ENCODE results near the gene IL33. TPM values are rescaled to one million over a fixed set of nuclear protein-coding genes. Genes with fewer than 3 reads are reported as not detected.
A peak's percentile ranks its signal among the peaks of the same experiment; 100 is the strongest.

Gene IL33
- total and polyA plus RNA-seq, 2 donors, result 9.3 to 14.5 TPM

GRCh38 chr9:6243746-6244145 is 28.1 kb downstream of the IL33 start:
- Histone ChIP-seq H3K4me3 (ENCODE audit: low read length in 2 of 2) (no peak overlapping the region), H3K4me1 (ENCODE audit: control insufficient read depth in 2 of 2, insufficient read depth in 2 of 2, low read length in 2 of 2) (no peaks in the 10 kb centered on the region), H3K9me3 (ENCODE audit: control insufficient read depth in 2 of 2, insufficient read depth in 1 of 2, low read length in 1 of 2) (no peaks in the 10 kb centered on the region), H3K36me3 (ENCODE audit: control insufficient read depth in 2 of 2, insufficient read depth in 2 of 2, low read length in 1 of 2) (no peaks in the 10 kb centered on the region), H3K27me3 (ENCODE audit: control insufficient read depth in 2 of 2, insufficient read depth in 1 of 2, low read length in 1 of 2) (no peaks in the 10 kb centered on the region), H3K27ac (ENCODE audit: low read depth in 1 of 2, low read length in 1 of 2) (no peak overlapping the region)
- DNase-seq (ENCODE audit: low read depth in 6 of 9, low spot score in 9 of 9), result no peak

GRCh38 chr9:6247266-6247665 is 31.7 kb downstream of the IL33 start:
- no peaks in the 10 kb centered on the region for H3K4me1 ChIP-seq (ENCODE audit: control insufficient read depth in 2 of 2, insufficient read depth in 2 of 2, low read length in 2 of 2)
- H3K9me3 ChIP-seq (ENCODE audit: control insufficient read depth in 2 of 2, insufficient read depth in 1 of 2, low read length in 1 of 2), result no peaks in the 10 kb centered on the region
- H3K4me3 ChIP-seq (ENCODE audit: low read length in 2 of 2), result no peak overlapping the region
- H3K27me3 ChIP-seq (ENCODE audit: control insufficient read depth in 2 of 2, insufficient read depth in 1 of 2, low read length in 1 of 2), result no peaks in the 10 kb centered on the region
- no peaks in the 10 kb centered on the region for H3K36me3 ChIP-seq (ENCODE audit: control insufficient read depth in 2 of 2, insufficient read depth in 2 of 2, low read length in 1 of 2)
- H3K27ac ChIP-seq (ENCODE audit: low read depth in 1 of 2, low read length in 1 of 2), result no peak overlapping the region
- WGBS, result 76% methylated on average over 4 of the region's 4 CpGs
- DNase-seq (ENCODE audit: low read depth in 6 of 9, low spot score in 9 of 9), result no peak

GRCh38 chr9:6268826-6269397 is 53.3 kb downstream of the IL33 start:
- H3K36me3 ChIP-seq (ENCODE audit: control insufficient read depth in 2 of 2, insufficient read depth in 2 of 2, low read length in 1 of 2), result no peaks in the 10 kb centered on the region
- 86% methylated on average over 3 of the region's 3 CpGs for WGBS
- H3K4me1 ChIP-seq (ENCODE audit: control insufficient read depth in 2 of 2, insufficient read depth in 2 of 2, low read length in 2 of 2), result peaks cover 0 to 5% of the 10 kb centered on the region in 2 donors
- DNase-seq (ENCODE audit: low read depth in 6 of 9, low spot score in 9 of 9), result no peak
- no peak overlapping the region for H3K4me3 ChIP-seq (ENCODE audit: low read length in 2 of 2)
- no peaks in the 10 kb centered on the region for H3K27me3 ChIP-seq (ENCODE audit: control insufficient read depth in 2 of 2, insufficient read depth in 1 of 2, low read length in 1 of 2)
- no peak overlapping the region for H3K27ac ChIP-seq (ENCODE audit: low read depth in 1 of 2, low read length in 1 of 2)
- no peaks in the 10 kb centered on the region for H3K9me3 ChIP-seq (ENCODE audit: control insufficient read depth in 2 of 2, insufficient read depth in 1 of 2, low read length in 1 of 2)

GRCh38 chr9:6270896-6271295 is 55.3 kb downstream of the IL33 start:
- 88% methylated on average over 1 of the region's 1 CpG for WGBS

GRCh38 chr9:6271508-6272228 is 56.1 kb downstream of the IL33 start:
- peak overlapping the region in 1 of 2 donors; percentile 45 for H3K27ac ChIP-seq (ENCODE audit: low read depth in 1 of 2, low read length in 1 of 2)
- 91% methylated on average over 3 of the region's 3 CpGs for WGBS
- no peak overlapping the region for H3K4me3 ChIP-seq (ENCODE audit: low read length in 2 of 2)

More at GRCh38 chr9:6270896-6271295, 55.3 kb downstream of the IL33 start:
- Histone ChIP-seq H3K36me3 (ENCODE audit: control insufficient read depth in 2 of 2, insufficient read depth in 2 of 2, low read length in 1 of 2) (no peaks in the 10 kb centered on the region), H3K9me3 (ENCODE audit: control insufficient read depth in 2 of 2, insufficient read depth in 1 of 2, low read length in 1 of 2) (no peaks in the 10 kb centered on the region), H3K4me1 (ENCODE audit: control insufficient read depth in 2 of 2, insufficient read depth in 2 of 2, low read length in 2 of 2) (peaks cover 0 to 5% of the 10 kb centered on the region in 2 donors), H3K4me3 (ENCODE audit: low read length in 2 of 2) (no peak overlapping the region), H3K27ac (ENCODE audit: low read depth in 1 of 2, low read length in 1 of 2) (no peak overlapping the region), H3K27me3 (ENCODE audit: control insufficient read depth in 2 of 2, insufficient read depth in 1 of 2, low read length in 1 of 2) (no peaks in the 10 kb centered on the region)
- DNase-seq (ENCODE audit: low read depth in 6 of 9, low spot score in 9 of 9), result no peak

GRCh38 chr9:6272229-6272598 is 56.6 kb downstream of the IL33 start:
- Histone ChIP-seq H3K9me3 (ENCODE audit: control insufficient read depth in 2 of 2, insufficient read depth in 1 of 2, low read length in 1 of 2) (no peaks in the 10 kb centered on the region), H3K36me3 (ENCODE audit: control insufficient read depth in 2 of 2, insufficient read depth in 2 of 2, low read length in 1 of 2) (no peaks in the 10 kb centered on the region), H3K4me3 (ENCODE audit: low read length in 2 of 2) (no peak overlapping the region), H3K4me1 (ENCODE audit: control insufficient read depth in 2 of 2, insufficient read depth in 2 of 2, low read length in 2 of 2) (peaks cover 0 to 5% of the 10 kb centered on the region in 2 donors), H3K27me3 (ENCODE audit: control insufficient read depth in 2 of 2, insufficient read depth in 1 of 2, low read length in 1 of 2) (no peaks in the 10 kb centered on the region), H3K27ac (ENCODE audit: low read depth in 1 of 2, low read length in 1 of 2) (peak overlapping the region in 1 of 2 donors; percentile 45)
- DNase-seq (ENCODE audit: low read depth in 6 of 9, low spot score in 9 of 9), result peak in 1 of 9 donors; percentile 17

More at GRCh38 chr9:6271508-6272228, 56.1 kb downstream of the IL33 start:
- H3K36me3 ChIP-seq (ENCODE audit: control insufficient read depth in 2 of 2, insufficient read depth in 2 of 2, low read length in 1 of 2), result no peaks in the 10 kb centered on the region
- H3K27me3 ChIP-seq (ENCODE audit: control insufficient read depth in 2 of 2, insufficient read depth in 1 of 2, low read length in 1 of 2), result no peaks in the 10 kb centered on the region
- no peak for DNase-seq (ENCODE audit: low read depth in 6 of 9, low spot score in 9 of 9)
- H3K9me3 ChIP-seq (ENCODE audit: control insufficient read depth in 2 of 2, insufficient read depth in 1 of 2, low read length in 1 of 2), result no peaks in the 10 kb centered on the region
- peaks cover 0 to 5% of the 10 kb centered on the region in 2 donors for H3K4me1 ChIP-seq (ENCODE audit: control insufficient read depth in 2 of 2, insufficient read depth in 2 of 2, low read length in 2 of 2)

GRCh38 chr9:6277417-6277816 is 61.8 kb downstream of the IL33 start:
- WGBS, result 83% methylated on average over 3 of the region's 3 CpGs
- H3K27me3 ChIP-seq (ENCODE audit: control insufficient read depth in 2 of 2, insufficient read depth in 1 of 2, low read length in 1 of 2), result no peaks in the 10 kb centered on the region

GRCh38 chr9:6301858-6302257 is 86.3 kb downstream of the IL33 start:
- 69% methylated on average over 2 of the region's 2 CpGs for WGBS
- H3K27ac ChIP-seq (ENCODE audit: low read depth in 1 of 2, low read length in 1 of 2), result no peak overlapping the region
- no peak overlapping the region for H3K4me3 ChIP-seq (ENCODE audit: low read length in 2 of 2)

More at GRCh38 chr9:6277417-6277816, 61.8 kb downstream of the IL33 start:
- DNase-seq (ENCODE audit: low read depth in 6 of 9, low spot score in 9 of 9), result no peak
- H3K27ac ChIP-seq (ENCODE audit: low read depth in 1 of 2, low read length in 1 of 2), result no peak overlapping the region
- no peak overlapping the region for H3K4me3 ChIP-seq (ENCODE audit: low read length in 2 of 2)
- H3K9me3 ChIP-seq (ENCODE audit: control insufficient read depth in 2 of 2, insufficient read depth in 1 of 2, low read length in 1 of 2), result no peaks in the 10 kb centered on the region
- no peaks in the 10 kb centered on the region for H3K36me3 ChIP-seq (ENCODE audit: control insufficient read depth in 2 of 2, insufficient read depth in 2 of 2, low read length in 1 of 2)
- peaks cover 0 to 5% of the 10 kb centered on the region in 2 donors for H3K4me1 ChIP-seq (ENCODE audit: control insufficient read depth in 2 of 2, insufficient read depth in 2 of 2, low read length in 2 of 2)

GRCh38 chr9:6302417-6302816 is 86.8 kb downstream of the IL33 start:
- H3K27me3 ChIP-seq (ENCODE audit: control insufficient read depth in 2 of 2, insufficient read depth in 1 of 2, low read length in 1 of 2), result no peaks in the 10 kb centered on the region
- no peak overlapping the region for H3K4me3 ChIP-seq (ENCODE audit: low read length in 2 of 2)
- H3K36me3 ChIP-seq (ENCODE audit: control insufficient read depth in 2 of 2, insufficient read depth in 2 of 2, low read length in 1 of 2), result no peaks in the 10 kb centered on the region
- no peak for DNase-seq (ENCODE audit: low read depth in 6 of 9, low spot score in 9 of 9)
- no peak overlapping the region for H3K27ac ChIP-seq (ENCODE audit: low read depth in 1 of 2, low read length in 1 of 2)
- no peaks in the 10 kb centered on the region for H3K9me3 ChIP-seq (ENCODE audit: control insufficient read depth in 2 of 2, insufficient read depth in 1 of 2, low read length in 1 of 2)
- no peaks in the 10 kb centered on the region for H3K4me1 ChIP-seq (ENCODE audit: control insufficient read depth in 2 of 2, insufficient read depth in 2 of 2, low read length in 2 of 2)

More at GRCh38 chr9:6301858-6302257, 86.3 kb downstream of the IL33 start:
- no peak for DNase-seq (ENCODE audit: low read depth in 6 of 9, low spot score in 9 of 9)
- Histone ChIP-seq H3K4me1 (ENCODE audit: control insufficient read depth in 2 of 2, insufficient read depth in 2 of 2, low read length in 2 of 2) (no peaks in the 10 kb centered on the region), H3K36me3 (ENCODE audit: control insufficient read depth in 2 of 2, insufficient read depth in 2 of 2, low read length in 1 of 2) (no peaks in the 10 kb centered on the region), H3K27me3 (ENCODE audit: control insufficient read depth in 2 of 2, insufficient read depth in 1 of 2, low read length in 1 of 2) (no peaks in the 10 kb centered on the region), H3K9me3 (ENCODE audit: control insufficient read depth in 2 of 2, insufficient read depth in 1 of 2, low read length in 1 of 2) (no peaks in the 10 kb centered on the region)
